CD4-positive, alpha-beta memory T cell (primary cell): ENCODE measurements around the gene THOC6. TPM values are rescaled to one million over a fixed set of nuclear protein-coding genes. Genes with fewer than 3 reads are reported as not detected.

Experiments
- CTCF ChIA-PET: fragments of 350-600 bp; sonication (Branson Sonifier 250); formaldehyde crosslinking; loops from one replicate; lab custom pipeline; 2021; ENCODE audit warnings: inconsistent platforms; ENCODE audit not compliant: partially characterized antibody; lab: Charles Lee
- POLR2A ChIA-PET: fragments of 350-600 bp; sonication (Branson Sonifier 250); formaldehyde crosslinking; loops from one replicate; lab custom pipeline; 2021; ENCODE audit not compliant: partially characterized antibody; lab: Charles Lee
- DNase-seq, 5 donors: peaks; one replicate each; pipeline versions ENCODE4 v3.0.0 to v3.0.0-alpha.2; 2020 to 2022; ENCODE audit warnings: mixed read lengths in 1 of 5
- H3K27ac ChIP-seq: one replicate; pipeline ENCODE4 v1.7.0; 2013; ENCODE audit warnings: low read depth, low read length
- H3K27me3 ChIP-seq: 2 replicates; pipeline ENCODE4 v1.7.0; 2013; ENCODE audit warnings: mild to moderate bottlenecking, low read length, moderate library complexity; ENCODE audit not compliant: insufficient read depth
- H3K36me3 ChIP-seq: 2 replicates; pipeline ENCODE4 v1.7.0; 2013; ENCODE audit warnings: mild to moderate bottlenecking, low read length, moderate library complexity; ENCODE audit not compliant: insufficient read depth
- H3K4me1 ChIP-seq: 2 replicates; pipeline ENCODE4 v1.7.0; 2013; ENCODE audit warnings: mild to moderate bottlenecking, low read length, moderate library complexity; ENCODE audit not compliant: insufficient read depth
- H3K4me3 ChIP-seq, 2 donors: one replicate each; pipeline ENCODE4 v1.7.0; 2013; ENCODE audit warnings: low read length in 2 of 2, mild to moderate bottlenecking in 1 of 2
- H3K9me3 ChIP-seq, 2 donors: one replicate each; pipeline ENCODE4 v1.7.0; 2013; ENCODE audit warnings: low read length in 2 of 2, control low read depth in 1 of 2; ENCODE audit not compliant: control insufficient read depth in 1 of 2
- H3K27ac Mint-ChIP-seq, 7 donors: one replicate each; pipeline ENCODE4 v1.8.0; 2020 to 2021; ENCODE audit warnings: mixed read lengths in 7 of 7, mild to moderate bottlenecking in 6 of 7, inconsistent platforms in 3 of 7, moderate library complexity in 3 of 7
- H3K27me3 Mint-ChIP-seq, 2 donors: one replicate each; pipeline ENCODE4 v1.8.0; 2020 to 2021; ENCODE audit warnings: mixed read lengths in 2 of 2
- H3K36me3 Mint-ChIP-seq, 2 donors: one replicate each; pipeline ENCODE4 v1.8.0; 2020 to 2021; ENCODE audit warnings: mixed read lengths in 2 of 2, inconsistent platforms in 1 of 2, mild to moderate bottlenecking in 1 of 2
- H3K4me1 Mint-ChIP-seq, 4 donors: one replicate each; pipeline ENCODE4 v1.8.0; 2020 to 2021; ENCODE audit warnings: mixed read lengths in 4 of 4, mild to moderate bottlenecking in 1 of 4
- H3K4me3 Mint-ChIP-seq, 8 donors: one replicate each; pipeline ENCODE4 v1.8.0; 2020 to 2021; ENCODE audit warnings: mixed read lengths in 8 of 8, mild to moderate bottlenecking in 7 of 8, moderate library complexity in 6 of 8, inconsistent platforms in 3 of 8
- H3K9me3 Mint-ChIP-seq, 8 donors: one replicate each; pipeline ENCODE4 v1.8.0; 2020 to 2021; ENCODE audit warnings: mixed read lengths in 8 of 8, mild to moderate bottlenecking in 5 of 8, inconsistent platforms in 3 of 8, moderate library complexity in 1 of 8
- intact Hi-C: fragments of 100-400 bp; cut with micrococcal nuclease; formaldehyde crosslinking; loops from one replicate; pipeline ENCODE4 v1.15.1; 2023
- polyA plus RNA-seq, 2 donors: library from polyadenylated mRNA; unstranded; fragments of 300-500 nt; fragmentation: Illumina TruSeq; gene quantifications; one replicate each; pipeline ENCODE4 v1.2.3, GENCODE V29; 2021
- total RNA-seq, 2 experiments: library from RNA; stranded (reverse); gene quantifications; one replicate each; pipeline ENCODE4 v1.2.3, GENCODE V29; 2021

Gene THOC6
- total and polyA plus RNA-seq, 4 experiments from 2014 or later, result 18.4 to 48.8 (median 32.0) TPM

- Histone ChIP-seq H3K9me3 (no peaks in the 10 kb centered on the region), H3K4me3 (peak overlapping the region in 1 of 2 donors; percentile 73), H3K36me3 (no peaks in the 10 kb centered on the region), H3K27ac (peak overlapping the region; percentile 84), H3K27me3 (no peaks in the 10 kb centered on the region), H3K4me1 (peaks cover 16% of the 10 kb centered on the region)
- no peak for DNase-seq
- Mint-ChIP-seq H3K36me3 (peaks cover 0 to 1% of the 10 kb centered on the region in 2 donors), H3K4me3 (peak overlapping the region in 6 of 8 donors; percentile 50 to 77 (median 63)), H3K27me3 (peaks cover 2% of the 10 kb centered on the region in 2 donors), H3K4me1 (peaks cover 0 to 14% (median 6%) of the 10 kb centered on the region in 4 donors), H3K27ac (no peak overlapping the region), H3K9me3 (no peaks in the 10 kb centered on the region)
- intact Hi-C loops, result loop anchor here (1.0 kb wide), 2 partner anchors 10 to 145 kb away; partner anchors contain the start of gene PAQR4
- ChIA-PET CTCF (no interaction called here), POLR2A (interaction anchor here (0.7 to 5.4 kb wide), 4 partner anchors 12 to 149 kb away, joined by 3 to 49 read pairs (median 8); partner anchors contain the start of genes FLYWCH1, KREMEN2 and PAQR4)
Measured at GRCh38 chr16:2979669-2980226, 44.1 kb upstream of the THOC6 start.

DNA sequence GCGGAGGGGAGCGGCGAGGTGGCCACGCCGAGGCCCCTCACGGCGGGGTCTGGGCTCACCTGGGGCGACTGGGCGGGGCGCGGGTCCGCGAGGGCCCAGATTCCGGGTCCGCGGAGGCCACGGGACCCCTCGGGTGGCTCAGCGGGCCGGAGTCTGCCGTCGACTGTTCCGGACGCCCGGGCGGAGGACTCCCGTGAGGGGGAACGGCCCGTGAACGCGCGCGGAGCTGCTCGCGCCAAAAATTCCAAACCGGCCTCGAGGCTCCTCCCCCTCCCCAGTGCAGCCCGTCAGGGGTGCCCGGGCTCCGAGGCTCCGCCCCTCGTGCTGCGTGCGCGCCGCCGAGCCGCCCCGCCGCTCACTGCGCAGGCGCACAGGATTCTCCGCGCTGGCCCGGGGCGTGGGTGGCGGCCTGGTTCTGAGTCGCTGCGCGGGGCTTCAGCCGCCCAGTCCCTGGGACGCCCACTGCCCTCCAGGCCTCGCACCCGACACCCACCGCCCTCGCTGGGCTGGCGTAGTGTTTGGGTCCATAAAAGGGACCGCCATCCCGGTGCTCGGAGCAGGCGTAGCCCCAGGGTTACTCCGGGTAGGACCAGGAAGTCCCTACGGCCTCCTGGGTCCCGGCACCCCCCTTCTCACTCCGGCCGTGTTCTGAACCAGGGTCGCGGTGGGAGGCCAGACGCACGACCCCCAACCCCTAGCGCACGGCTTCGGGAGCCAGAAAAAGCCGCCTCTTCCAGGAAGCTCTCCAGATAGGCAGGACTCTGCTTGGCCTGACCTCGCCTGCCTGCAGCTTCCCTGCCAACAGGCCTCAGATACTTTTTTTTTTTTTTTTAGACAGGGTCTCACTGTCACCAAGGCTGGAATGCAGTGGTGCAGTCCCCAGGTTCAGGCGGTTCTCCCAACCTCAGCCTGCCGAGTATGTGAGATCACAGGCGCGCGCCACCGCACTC, 43.3 kb upstream of the THOC6 start, which contains the start of gene PKMYT1:
TSS of gene PKMYT1 (minus strand) at position 220 of the 950 bp plus-strand sequence. CDS start 789 bp downstream, outside the sequence.
- H3K27me3 ChIP-seq, result no peaks in the 10 kb centered on the region
- Mint-ChIP-seq H3K27ac (peak within 1 kb of the TSS; percentile 55 to 89 (median 75)), H3K4me1 (peaks cover 0 to 14% (median 6%) of the 10 kb centered on the region in 4 donors), H3K4me3 (peak within 1 kb of the TSS; percentile 77 to 85 (median 84)), H3K9me3 (no peaks in the 10 kb centered on the region), H3K36me3 (peaks cover 0 to 1% of the 10 kb centered on the region in 2 donors), H3K27me3 (peaks cover 2% of the 10 kb centered on the region in 2 donors)
- ChIA-PET POLR2A (interaction anchor here (0.6 to 5.4 kb wide), 7 partner anchors 13 to 149 kb away, joined by 3 to 49 read pairs (median 5); partner anchors contain the start of genes FLYWCH1, FLYWCH2, KREMEN2 and PAQR4), CTCF (interaction anchor here (0.5 to 1.2 kb wide), 5 partner anchors 8 to 97 kb away, joined by 3 to 4 read pairs (median 3); no protein-coding TSS in a partner anchor)
- H3K9me3 ChIP-seq, result no peaks in the 10 kb centered on the region
- H3K4me1 ChIP-seq, result peaks cover 16% of the 10 kb centered on the region
- DNase-seq, result peak; percentile 87 to 97 (median 95)
- intact Hi-C loops, result loop anchor here (1.0 kb wide), 2 partner anchors 11 to 144 kb away; partner anchors contain the start of gene PAQR4
- H3K4me3 ChIP-seq, result peak within 1 kb of the TSS; percentile 57 to 73
- no peaks in the 10 kb centered on the region for H3K36me3 ChIP-seq
- H3K27ac ChIP-seq, result peak within 1 kb of the TSS; percentile 84

- H3K4me1 ChIP-seq, result peaks cover 16% of the 10 kb centered on the region
- Mint-ChIP-seq H3K9me3 (no peaks in the 10 kb centered on the region), H3K27me3 (peaks cover 2% of the 10 kb centered on the region in 2 donors), H3K27ac (peak overlapping the region in 5 of 7 donors; percentile 55 to 89 (median 68)), H3K4me1 (peaks cover 0 to 14% (median 6%) of the 10 kb centered on the region in 4 donors), H3K36me3 (peaks cover 0 to 1% of the 10 kb centered on the region in 2 donors), H3K4me3 (peak overlapping the region; percentile 79 to 87 (median 84))
- no peaks in the 10 kb centered on the region for H3K9me3 ChIP-seq
- DNase-seq, result no peak
- H3K4me3 ChIP-seq, result peak overlapping the region in 1 of 2 donors; percentile 73
- intact Hi-C loops, result no loop called here
- ChIA-PET POLR2A (interaction anchor here (0.6 to 5.4 kb wide), 7 partner anchors 14 to 148 kb away, joined by 3 to 49 read pairs (median 5); partner anchors contain the start of genes FLYWCH1, FLYWCH2, KREMEN2 and PAQR4), CTCF (interaction anchor here (0.8 to 1.2 kb wide), 4 partner anchors 9 to 96 kb away, joined by 3 to 4 read pairs (median 3); no protein-coding TSS in a partner anchor)
- no peaks in the 10 kb centered on the region for H3K27me3 ChIP-seq
- no peak overlapping the region for H3K27ac ChIP-seq
- H3K36me3 ChIP-seq, result no peaks in the 10 kb centered on the region
Measured at GRCh38 chr16:2981177-2981898, 42.5 kb upstream of the THOC6 start.

DNA sequence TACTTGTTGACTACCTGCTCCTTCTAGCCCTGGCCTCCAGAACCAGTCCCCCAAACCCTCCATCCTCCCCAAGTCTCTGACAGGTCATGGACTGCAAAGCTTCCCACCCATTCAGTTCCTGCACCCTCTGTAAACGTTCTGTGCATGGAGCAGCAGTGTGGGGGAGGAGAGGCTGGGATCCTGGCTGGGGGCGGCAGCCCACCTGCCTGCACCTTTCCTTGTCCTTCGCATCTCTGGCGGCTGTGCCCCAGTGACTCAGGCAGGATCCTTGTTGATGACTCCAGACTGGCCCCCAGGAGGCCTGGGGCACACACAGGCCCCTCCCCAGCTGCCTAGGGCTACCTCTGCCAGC, 42.0 kb upstream of the THOC6 start:
- H3K4me3 ChIP-seq, result no peak overlapping the region
- ChIA-PET CTCF (interaction anchor here (0.9 to 1.2 kb wide), 3 partner anchors 20 to 96 kb away, joined by 3 to 4 read pairs (median 3); partner anchors contain the start of gene FLYWCH1), POLR2A (interaction anchor here (5.4 kb wide), 1 partner anchor 14 kb away, joined by 49 read pairs; the partner anchor contains the start of genes KREMEN2 and PAQR4)
- intact Hi-C loops, result no loop called here
- Mint-ChIP-seq H3K4me3 (peak overlapping the region; percentile 79 to 87 (median 84)), H3K27me3 (peaks cover 2% of the 10 kb centered on the region in 2 donors), H3K9me3 (no peaks in the 10 kb centered on the region), H3K4me1 (peaks cover 0 to 14% (median 6%) of the 10 kb centered on the region in 4 donors), H3K27ac (peak overlapping the region in 3 of 7 donors; percentile 58 to 69 (median 68)), H3K36me3 (peaks cover 0 to 1% of the 10 kb centered on the region in 2 donors)
- H3K27me3 ChIP-seq, result no peaks in the 10 kb centered on the region
- H3K27ac ChIP-seq, result no peak overlapping the region
- no peaks in the 10 kb centered on the region for H3K36me3 ChIP-seq
- no peak for DNase-seq
- H3K4me1 ChIP-seq, result peaks cover 16% of the 10 kb centered on the region
- H3K9me3 ChIP-seq, result no peaks in the 10 kb centered on the region

- intact Hi-C loops, result no loop called here
- H3K4me1 Mint-ChIP-seq, result peaks cover 0 to 14% (median 6%) of the 10 kb centered on the region in 4 donors
- H3K4me3 ChIP-seq, result no peak overlapping the region
- H3K36me3 ChIP-seq, result no peaks in the 10 kb centered on the region
- ChIA-PET POLR2A (interaction anchor here (5.4 kb wide), 1 partner anchor 15 kb away, joined by 49 read pairs; the partner anchor contains the start of genes KREMEN2 and PAQR4), CTCF (interaction anchor here (0.7 to 1.4 kb wide), 7 partner anchors 17 to 302 kb away, joined by 3 read pairs; partner anchors contain the start of gene FLYWCH1)
- H3K27ac Mint-ChIP-seq, result peak overlapping the region in 2 of 7 donors; percentile 12 to 58
- no peaks in the 10 kb centered on the region for H3K27me3 ChIP-seq
- no peak overlapping the region for H3K27ac ChIP-seq
- H3K4me1 ChIP-seq, result peaks cover 16% of the 10 kb centered on the region
- no peaks in the 10 kb centered on the region for H3K9me3 ChIP-seq
- no peak for DNase-seq
- H3K9me3 Mint-ChIP-seq, result no peaks in the 10 kb centered on the region
- peaks cover 0 to 2% of the 10 kb centered on the region in 2 donors for H3K27me3 Mint-ChIP-seq
- peaks cover 0 to 1% of the 10 kb centered on the region in 2 donors for H3K36me3 Mint-ChIP-seq
- H3K4me3 Mint-ChIP-seq, result peak overlapping the region in 1 of 8 donors; percentile 27
Measured at GRCh38 chr16:2982402-2982801, 41.4 kb upstream of the THOC6 start.

DNA sequence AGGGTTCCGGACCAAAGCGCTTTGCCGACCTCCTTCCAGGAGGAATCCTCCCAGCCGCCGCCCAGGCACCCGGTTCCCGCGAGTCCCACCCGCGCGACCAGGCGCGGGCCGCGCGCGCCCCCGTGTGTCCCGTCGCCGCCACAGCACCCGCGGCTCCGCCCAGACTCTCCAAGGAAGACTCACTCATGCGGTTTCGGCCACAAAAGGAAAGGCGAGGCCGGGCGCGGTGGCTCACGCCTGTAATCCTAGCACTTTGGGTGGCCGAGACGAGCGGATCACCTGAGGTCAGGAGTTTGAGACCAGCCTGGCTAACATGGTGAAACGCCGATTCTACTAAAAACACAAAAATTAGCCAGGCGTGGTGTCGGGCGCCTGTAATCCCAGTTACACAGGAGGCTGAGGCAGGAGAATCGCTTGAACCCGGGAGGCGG, 40.1 kb upstream of the THOC6 start:
- Mint-ChIP-seq H3K4me3 (peak overlapping the region in 2 of 8 donors; percentile 20 to 51), H3K9me3 (no peaks in the 10 kb centered on the region), H3K27me3 (no peaks in the 10 kb centered on the region), H3K36me3 (peaks cover 0 to 1% of the 10 kb centered on the region in 2 donors), H3K4me1 (peaks cover 0 to 14% (median 6%) of the 10 kb centered on the region in 4 donors), H3K27ac (no peak overlapping the region)
- ChIA-PET CTCF (interaction anchor here (1.0 to 1.4 kb wide), 2 partner anchors 22 to 45 kb away, joined by 3 read pairs; no protein-coding TSS in a partner anchor), POLR2A (interaction anchor here (5.4 kb wide), 1 partner anchor 16 kb away, joined by 49 read pairs; the partner anchor contains the start of genes KREMEN2 and PAQR4)
- Histone ChIP-seq H3K27me3 (no peaks in the 10 kb centered on the region), H3K4me1 (peaks cover 16% of the 10 kb centered on the region), H3K4me3 (no peak overlapping the region), H3K36me3 (no peaks in the 10 kb centered on the region), H3K27ac (no peak overlapping the region), H3K9me3 (no peaks in the 10 kb centered on the region)
- intact Hi-C loops, result loop anchor here (1.0 kb wide), 1 partner anchor 22 kb away; no protein-coding TSS in a partner anchor
- peak in 3 of 5 donors; percentile 48 to 55 (median 48) for DNase-seq
